PFSK-1 (cell line): Measurements from ENCODE around the gene DLG4.

ENCODE experiments used
- FOXP2 ChIP-seq: optimal IDR thresholded peaks from 2 replicates; pipeline ENCODE3; 2011; ENCODE audit warnings: borderline replicate concordance, control low read depth, inconsistent platforms; ENCODE audit not compliant: insufficient read depth; ENCODE audit errors: extremely low read length, extremely low read depth
- POLR2AphosphoS5 ChIP-seq: IDR thresholded peaks from 2 replicates; pipeline ENCODE4 v1.6.1; 2012; ENCODE audit warnings: low read depth, mild to moderate bottlenecking, control low read depth, low read length, moderate library complexity
- REST ChIP-seq, 2 experiments: IDR thresholded peaks; 2 replicates each; pipeline versions ENCODE4 v1.6.1 to v1.8.0; 2011 to 2012; ENCODE audit warnings: low read depth in 2 of 2, low read length in 2 of 2, control low read depth in 1 of 2, inconsistent platforms in 1 of 2, mild to moderate bottlenecking in 1 of 2, moderate library complexity in 1 of 2; ENCODE audit not compliant: insufficient read depth in 1 of 2
- SIN3A ChIP-seq: IDR thresholded peaks from 2 replicates; pipeline ENCODE4 v1.6.1; 2012; ENCODE audit warnings: mild to moderate bottlenecking, low read length, moderate library complexity, borderline replicate concordance; ENCODE audit not compliant: insufficient read depth
- TAF1 ChIP-seq: IDR thresholded peaks from 2 replicates; pipeline ENCODE4 v1.6.1; 2012; ENCODE audit warnings: low read length, control low read depth, borderline replicate concordance; ENCODE audit not compliant: insufficient read depth

DLG4 gene

GRCh38 chr17:7139400-7139799 is 80.2 kb downstream of the DLG4 start:
- TF ChIP-seq SIN3A (no peak), POLR2AphosphoS5 (no peak), TAF1 (no peak), FOXP2 (no peak), REST (IDR thresholded peaks at IDR 0.05; ENCODE audit: insufficient read depth in 1 of 2, low read depth in 2 of 2, low read length in 2 of 2) (no peak)

- TF ChIP-seq SIN3A = no peak
- no peak for TF ChIP-seq REST (IDR thresholded peaks at IDR 0.05; ENCODE audit: insufficient read depth in 1 of 2, low read depth in 2 of 2, low read length in 2 of 2)
- TF ChIP-seq TAF1 = no peak
- TF ChIP-seq POLR2AphosphoS5 = no peak
- no peak for TF ChIP-seq FOXP2
Observed at GRCh38 chr17:7138800-7139381, 80.7 kb downstream of the DLG4 start.

- TF ChIP-seq POLR2AphosphoS5 = no peak
- TF ChIP-seq FOXP2 = no peak
- TF ChIP-seq TAF1 = no peak
- no peak for TF ChIP-seq REST (IDR thresholded peaks at IDR 0.05; ENCODE audit: insufficient read depth in 1 of 2, low read depth in 2 of 2, low read length in 2 of 2)
- TF ChIP-seq SIN3A = no peak
Observed at GRCh38 chr17:7137171-7137943, 82.3 kb downstream of the DLG4 start.
